CD4-positive, alpha-beta T cell treated with Interleukin-15 for 4 hours (primary cell): Measurements from ENCODE around the gene CCNI.
"Not testable (repeated sequence)": the region's sequence is repeated elsewhere in the genome, so short reads cannot be mapped to it uniquely, and the experiment has no call there.

Experiments
- DNase-seq: peaks from one replicate; pipeline ENCODE4 v3.0.0-alpha.2; 2020; ENCODE audit warnings: low spot score

CCNI gene

GRCh38 chr4:77075869-77076799, at the start of gene CCNI:
Gene CCNI (minus strand): TSS chr4:77075989. CDS start chr4:77066362, 9,627 bp downstream.
- peak; percentile 91 for DNase-seq

GRCh38 chr4:77124576-77124975, 48.8 kb upstream of the CCNI start:
- DNase-seq, result no peak

- DNase-seq, result no peak
Observed at GRCh38 chr4:77123411-77123810, 47.6 kb upstream of the CCNI start.

- no peak for DNase-seq
Observed at GRCh38 chr4:77122656-77123055, 46.9 kb upstream of the CCNI start.

GRCh38 chr4:77121736-77122240, 46.0 kb upstream of the CCNI start:
- DNase-seq, result no peak

- DNase-seq, result no peak
Observed at GRCh38 chr4:77120886-77121508, 45.2 kb upstream of the CCNI start.

GRCh38 chr4:77117721-77118120, 41.9 kb upstream of the CCNI start:
- no peak for DNase-seq

- no peak for DNase-seq
Observed at GRCh38 chr4:77113069-77113468, 37.3 kb upstream of the CCNI start.

GRCh38 chr4:77110730-77111129, 34.9 kb upstream of the CCNI start:
- no peak for DNase-seq

GRCh38 chr4:77104791-77105540, 29.2 kb upstream of the CCNI start:
- DNase-seq, result no peak

GRCh38 chr4:77104388-77104787, 28.6 kb upstream of the CCNI start:
- DNase-seq, result no peak

GRCh38 chr4:77100234-77100633, 24.4 kb upstream of the CCNI start:
- DNase-seq, result no peak

- no peak for DNase-seq
Observed at GRCh38 chr4:77097611-77098010, 21.8 kb upstream of the CCNI start.

GRCh38 chr4:77095101-77095821, 19.5 kb upstream of the CCNI start:
- peak; percentile 73 for DNase-seq

GRCh38 chr4:77094496-77094895, 18.7 kb upstream of the CCNI start:
- no peak for DNase-seq

- DNase-seq, result no peak
Observed at GRCh38 chr4:77093401-77093800, 17.6 kb upstream of the CCNI start.

- no peak for DNase-seq
Observed at GRCh38 chr4:77092975-77093374, 17.2 kb upstream of the CCNI start.

GRCh38 chr4:77089866-77090265, 14.1 kb upstream of the CCNI start:
- DNase-seq, result no peak

GRCh38 chr4:77087027-77087426, 11.2 kb upstream of the CCNI start:
- not testable (repeated sequence) for DNase-seq

GRCh38 chr4:77084019-77084639, 8.3 kb upstream of the CCNI start:
- no peak for DNase-seq

GRCh38 chr4:77082886-77083608, 7.3 kb upstream of the CCNI start:
- DNase-seq, result no peak
